K562 (cell line): ENCODE data around the gene FASTKD1. TPM values are rescaled to one million over a fixed set of nuclear protein-coding genes. Genes with fewer than 3 reads are reported as not detected.

ENCODE experiments used
- EWSR1 ChIP-seq: fragments of 450-650 bp; IDR thresholded peaks from 2 replicates; pipeline ENCODE4 v1.6.1; 2018; ENCODE audit warnings: borderline replicate concordance, mild to moderate bottlenecking, low read depth, moderate library complexity; ENCODE audit not compliant: partially characterized antibody
- SMC3 ChIP-seq: conservative IDR thresholded peaks from 2 replicates; pipeline ENCODE4 v1.6.1; 2011; ENCODE audit warnings: low read depth, low read length, improper control_type of control experiment; ENCODE audit not compliant: insufficient read depth
- YBX1 ChIP-seq: fragments of 450-650 bp; IDR thresholded peaks from 2 replicates; pipeline ENCODE4 v1.7.1; 2016; ENCODE audit warnings: mild to moderate bottlenecking
- ZNF174 ChIP-seq: fragments of 250-450 bp; sonication (Bioruptor Pico); IDR thresholded peaks from 2 replicates; pipeline ENCODE4 v1.4.0; 2020; ENCODE audit warnings: mild to moderate bottlenecking
- polyA plus RNA-seq, 8 experiments: library from polyadenylated mRNA; depleted of rRNA in 4 of 8; stranded (reverse) in 5 of 8; unstranded in 3 of 8; fragments of >200 nt; fragmentation: Nextera tagmentation in 2 of 8; fragmentation: Illumina TruSeq in 1 of 8; extraction: Ambion mirVana in 2 of 8; extraction: Trizol in 1 of 8; gene quantifications; 2 replicates each; pipeline versions ENCODE4 v1.2.1 to v1.2.3, GENCODE V29; 2011 to 2014; ENCODE audit warnings: inconsistent platforms in 1 of 8, missing spikeins in 1 of 8
- total RNA-seq, 7 experiments: library from RNA; depleted of rRNA in 6 of 7; stranded (reverse); fragments of >200 nt in 6 of 7; fragmentation: Illumina TruSeq in 2 of 7; extraction: Trizol in 2 of 7; gene quantifications; 2 replicates each; pipeline versions ENCODE4 v1.2.1 to v1.2.3, GENCODE V29; 2011 to 2021; ENCODE audit warnings: low replicate concordance in 1 of 7
- TF ChIP-seq, protein P1 (sequence below): fragments of 250-450 bp; sonication (Bioruptor Pico); IDR thresholded peaks from 2 replicates; pipeline ENCODE4 v1.4.0; 2020; ENCODE audit warnings: mild to moderate bottlenecking
- TF ChIP-seq, protein P2 (sequence below): fragments of 450-650 bp; IDR thresholded peaks from 2 replicates; pipeline ENCODE4 v1.6.1; 2017; ENCODE audit warnings: mild to moderate bottlenecking, moderate library complexity
- TF ChIP-seq, protein P3 (sequence below): fragments of 150-350 bp; IDR thresholded peaks from 2 replicates; pipeline ENCODE4 v1.6.1; 2014; ENCODE audit warnings: low read depth, mild to moderate bottlenecking, low read length, borderline replicate concordance

Gene FASTKD1
- total and polyA plus RNA-seq, 9 of the 15 experiments (the other 6 are each of a cell fraction or from before 2014, with no cell fraction given), result 63.5 to 134 (median 119) TPM

DNA sequence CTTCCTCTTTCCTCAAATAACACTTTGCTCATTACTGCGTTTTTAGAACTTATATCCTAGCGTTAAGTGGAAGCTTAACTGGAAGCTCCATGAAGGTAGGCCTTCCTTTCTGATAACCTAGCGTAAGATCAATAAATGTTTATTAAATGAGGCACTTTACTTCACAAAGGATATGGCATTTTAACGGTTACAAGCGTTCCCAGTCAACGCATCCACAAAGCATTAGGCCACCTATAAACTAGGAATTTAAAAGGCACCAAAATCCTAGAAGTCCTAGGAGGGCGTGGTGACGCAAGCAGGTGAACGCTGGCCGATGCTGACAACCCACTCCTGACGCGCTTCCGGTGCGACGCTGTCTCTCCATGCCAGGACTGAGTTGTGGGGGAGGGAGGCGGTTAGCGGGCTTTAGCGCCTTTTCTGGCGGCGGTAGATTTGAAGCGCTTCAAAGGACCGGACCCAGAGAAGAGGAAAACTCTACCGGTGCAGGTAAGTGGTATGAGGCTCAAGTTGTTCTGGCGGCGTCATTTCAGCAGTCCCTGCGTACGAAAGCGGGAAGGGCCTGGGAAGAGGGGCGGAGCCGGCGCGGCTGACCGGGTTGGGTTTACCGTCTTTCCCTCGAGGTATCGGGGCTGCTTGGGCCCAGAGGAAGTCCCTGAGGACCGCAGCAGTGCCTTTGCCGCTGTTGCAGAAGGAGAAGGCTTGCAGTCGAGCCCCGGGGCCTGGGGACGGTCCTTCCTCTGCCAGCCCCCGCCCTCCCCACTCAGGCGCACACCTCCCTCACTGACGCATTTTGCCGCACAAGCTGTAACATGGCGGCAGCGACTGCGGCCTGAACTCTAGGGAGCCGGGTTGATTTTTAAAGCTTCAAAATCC lies 10.6 kb upstream of the FASTKD1 start, which contains the start of gene PPIG (continued):
- TF ChIP-seq, protein P1, sequence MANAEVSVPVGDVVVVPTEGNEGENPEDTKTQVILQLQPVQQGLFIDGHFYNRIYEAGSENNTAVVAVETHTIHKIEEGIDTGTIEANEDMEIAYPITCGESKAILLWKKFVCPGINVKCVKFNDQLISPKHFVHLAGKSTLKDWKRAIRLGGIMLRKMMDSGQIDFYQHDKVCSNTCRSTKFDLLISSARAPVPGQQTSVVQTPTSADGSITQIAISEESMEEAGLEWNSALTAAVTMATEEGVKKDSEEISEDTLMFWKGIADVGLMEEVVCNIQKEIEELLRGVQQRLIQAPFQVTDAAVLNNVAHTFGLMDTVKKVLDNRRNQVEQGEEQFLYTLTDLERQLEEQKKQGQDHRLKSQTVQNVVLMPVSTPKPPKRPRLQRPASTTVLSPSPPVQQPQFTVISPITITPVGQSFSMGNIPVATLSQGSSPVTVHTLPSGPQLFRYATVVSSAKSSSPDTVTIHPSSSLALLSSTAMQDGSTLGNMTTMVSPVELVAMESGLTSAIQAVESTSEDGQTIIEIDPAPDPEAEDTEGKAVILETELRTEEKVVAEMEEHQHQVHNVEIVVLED (CRISPR knock-in tag), result peak; percentile 90
- TF ChIP-seq, protein P2, sequence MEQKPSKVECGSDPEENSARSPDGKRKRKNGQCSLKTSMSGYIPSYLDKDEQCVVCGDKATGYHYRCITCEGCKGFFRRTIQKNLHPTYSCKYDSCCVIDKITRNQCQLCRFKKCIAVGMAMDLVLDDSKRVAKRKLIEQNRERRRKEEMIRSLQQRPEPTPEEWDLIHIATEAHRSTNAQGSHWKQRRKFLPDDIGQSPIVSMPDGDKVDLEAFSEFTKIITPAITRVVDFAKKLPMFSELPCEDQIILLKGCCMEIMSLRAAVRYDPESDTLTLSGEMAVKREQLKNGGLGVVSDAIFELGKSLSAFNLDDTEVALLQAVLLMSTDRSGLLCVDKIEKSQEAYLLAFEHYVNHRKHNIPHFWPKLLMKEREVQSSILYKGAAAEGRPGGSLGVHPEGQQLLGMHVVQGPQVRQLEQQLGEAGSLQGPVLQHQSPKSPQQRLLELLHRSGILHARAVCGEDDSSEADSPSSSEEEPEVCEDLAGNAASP, result no peak
- TF ChIP-seq, protein P3, sequence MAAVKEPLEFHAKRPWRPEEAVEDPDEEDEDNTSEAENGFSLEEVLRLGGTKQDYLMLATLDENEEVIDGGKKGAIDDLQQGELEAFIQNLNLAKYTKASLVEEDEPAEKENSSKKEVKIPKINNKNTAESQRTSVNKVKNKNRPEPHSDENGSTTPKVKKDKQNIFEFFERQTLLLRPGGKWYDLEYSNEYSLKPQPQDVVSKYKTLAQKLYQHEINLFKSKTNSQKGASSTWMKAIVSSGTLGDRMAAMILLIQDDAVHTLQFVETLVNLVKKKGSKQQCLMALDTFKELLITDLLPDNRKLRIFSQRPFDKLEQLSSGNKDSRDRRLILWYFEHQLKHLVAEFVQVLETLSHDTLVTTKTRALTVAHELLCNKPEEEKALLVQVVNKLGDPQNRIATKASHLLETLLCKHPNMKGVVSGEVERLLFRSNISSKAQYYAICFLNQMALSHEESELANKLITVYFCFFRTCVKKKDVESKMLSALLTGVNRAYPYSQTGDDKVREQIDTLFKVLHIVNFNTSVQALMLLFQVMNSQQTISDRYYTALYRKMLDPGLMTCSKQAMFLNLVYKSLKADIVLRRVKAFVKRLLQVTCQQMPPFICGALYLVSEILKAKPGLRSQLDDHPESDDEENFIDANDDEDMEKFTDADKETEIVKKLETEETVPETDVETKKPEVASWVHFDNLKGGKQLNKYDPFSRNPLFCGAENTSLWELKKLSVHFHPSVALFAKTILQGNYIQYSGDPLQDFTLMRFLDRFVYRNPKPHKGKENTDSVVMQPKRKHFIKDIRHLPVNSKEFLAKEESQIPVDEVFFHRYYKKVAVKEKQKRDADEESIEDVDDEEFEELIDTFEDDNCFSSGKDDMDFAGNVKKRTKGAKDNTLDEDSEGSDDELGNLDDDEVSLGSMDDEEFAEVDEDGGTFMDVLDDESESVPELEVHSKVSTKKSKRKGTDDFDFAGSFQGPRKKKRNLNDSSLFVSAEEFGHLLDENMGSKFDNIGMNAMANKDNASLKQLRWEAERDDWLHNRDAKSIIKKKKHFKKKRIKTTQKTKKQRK, result no peak
- TF ChIP-seq ZNF174 (CRISPR knock-in tag), result no peak
- no peak for TF ChIP-seq EWSR1
- no peak for TF ChIP-seq SMC3
- TF ChIP-seq YBX1, result no peak
